Trophoblast cell (in vitro differentiated cells and primary cell): Measurements from ENCODE around the gene TMEM196.
A peak's percentile ranks its signal among the peaks of the same experiment; 100 is the strongest.

Experiments used
- DNase-seq, 2 donors: peaks; one replicate each; pipeline ENCODE4 v3.0.0-alpha.2; 2016
- H2AFZ ChIP-seq: 2 replicates; pipeline ENCODE4 v1.6.1; 2013; ENCODE audit warnings: low read length, moderate library complexity, mild to moderate bottlenecking; ENCODE audit not compliant: insufficient read depth, poor library complexity
- H2AK5ac ChIP-seq: 2 replicates; pipeline ENCODE4 v1.6.1; 2013; ENCODE audit warnings: mild to moderate bottlenecking, low read length
- H2BK120ac ChIP-seq: 2 replicates; pipeline ENCODE4 v1.6.1; 2013; ENCODE audit warnings: low read length, mild to moderate bottlenecking, moderate library complexity; ENCODE audit not compliant: insufficient read depth, poor library complexity
- H2BK12ac ChIP-seq: 2 replicates; pipeline ENCODE4 v1.6.1; 2013; ENCODE audit warnings: mild to moderate bottlenecking, low read length, moderate library complexity
- H2BK5ac ChIP-seq: 2 replicates; pipeline ENCODE4 v1.6.1; 2013; ENCODE audit warnings: low read length, low read depth, moderate library complexity, mild to moderate bottlenecking; ENCODE audit not compliant: poor library complexity
- H3K14ac ChIP-seq: 2 replicates; pipeline ENCODE4 v1.6.1; 2013; ENCODE audit warnings: mild to moderate bottlenecking, low read length
- H3K18ac ChIP-seq: 2 replicates; pipeline ENCODE4 v1.6.1; 2013; ENCODE audit warnings: mild to moderate bottlenecking, low read length
- H3K23ac ChIP-seq: 2 replicates; pipeline ENCODE4 v1.6.1; 2013; ENCODE audit warnings: low read length
- H3K27ac ChIP-seq: 2 replicates; pipeline ENCODE4 v1.5.1; 2013; ENCODE audit warnings: low read depth, mild to moderate bottlenecking, inconsistent platforms, low read length, moderate library complexity
- H3K27me3 ChIP-seq: 2 replicates; pipeline ENCODE4 v1.6.1; 2013; ENCODE audit warnings: inconsistent platforms, mild to moderate bottlenecking, low read length, moderate library complexity; ENCODE audit not compliant: insufficient read depth
- H3K36me3 ChIP-seq, 2 experiments: 1 replicate in 1 of 2; 2 replicates in 1 of 2; pipeline ENCODE4 v1.6.1; 2013; ENCODE audit warnings: low read length in 2 of 2, mild to moderate bottlenecking in 2 of 2, moderate library complexity in 1 of 2; ENCODE audit not compliant: insufficient read depth in 2 of 2, control insufficient read depth in 1 of 2
- H3K4ac ChIP-seq: 2 replicates; pipeline ENCODE4 v1.6.1; 2013; ENCODE audit warnings: low read depth, mild to moderate bottlenecking, low read length, moderate library complexity
- H3K4me1 ChIP-seq, 2 experiments: 1 replicate in 1 of 2; 2 replicates in 1 of 2; pipeline ENCODE4 v1.6.1; 2013; ENCODE audit warnings: low read length in 2 of 2, mild to moderate bottlenecking in 2 of 2, moderate library complexity in 1 of 2; ENCODE audit not compliant: insufficient read depth in 2 of 2, control insufficient read depth in 1 of 2
- H3K4me2 ChIP-seq: 2 replicates; pipeline ENCODE4 v1.6.1; 2013; ENCODE audit warnings: inconsistent platforms, mild to moderate bottlenecking, low read length, moderate library complexity
- H3K4me3 ChIP-seq: 2 replicates; pipeline ENCODE4 v1.5.1; 2013; ENCODE audit warnings: mild to moderate bottlenecking, low read depth, low read length, inconsistent platforms
- H3K79me1 ChIP-seq: one replicate; pipeline ENCODE4 v1.6.1; 2013; ENCODE audit warnings: low read length
- H3K79me2 ChIP-seq: 2 replicates; pipeline ENCODE4 v1.6.1; 2013; ENCODE audit warnings: low read length, mild to moderate bottlenecking; ENCODE audit not compliant: control insufficient read depth, insufficient read depth, poor library complexity
- H3K9ac ChIP-seq: 2 replicates; pipeline ENCODE4 v1.6.1; 2013; ENCODE audit warnings: mild to moderate bottlenecking, low read length
- H3K9me3 ChIP-seq: 2 replicates; pipeline ENCODE4 v1.6.1; 2013; ENCODE audit warnings: low read depth, mild to moderate bottlenecking, control low read depth, inconsistent platforms, low read length; ENCODE audit not compliant: insufficient read depth
- H4K12ac ChIP-seq: 2 replicates; pipeline ENCODE4 v1.6.1; 2013; ENCODE audit warnings: low read depth, mild to moderate bottlenecking, low read length, moderate library complexity
- H4K8ac ChIP-seq: 2 replicates; pipeline ENCODE4 v1.6.1; 2013; ENCODE audit warnings: low read depth, mild to moderate bottlenecking, low read length, moderate library complexity
- H4K91ac ChIP-seq: one replicate; pipeline ENCODE4 v1.6.1; 2013; ENCODE audit warnings: low read depth, mild to moderate bottlenecking, low read length, moderate library complexity
- WGBS: extraction: QIAGEN DNeasy Blood & Tissue Kit; methylation state at CpG from one replicate; pipeline ENCODE4 v1.1.7; 2013; ENCODE audit warnings: missing lambda C conversion rate; ENCODE audit not compliant: insufficient read length, insufficient coverage; ENCODE audit errors: extremely low coverage; 5-methylcytosine and 5-hydroxymethylcytosine counted together

The TMEM196 gene

DNA sequence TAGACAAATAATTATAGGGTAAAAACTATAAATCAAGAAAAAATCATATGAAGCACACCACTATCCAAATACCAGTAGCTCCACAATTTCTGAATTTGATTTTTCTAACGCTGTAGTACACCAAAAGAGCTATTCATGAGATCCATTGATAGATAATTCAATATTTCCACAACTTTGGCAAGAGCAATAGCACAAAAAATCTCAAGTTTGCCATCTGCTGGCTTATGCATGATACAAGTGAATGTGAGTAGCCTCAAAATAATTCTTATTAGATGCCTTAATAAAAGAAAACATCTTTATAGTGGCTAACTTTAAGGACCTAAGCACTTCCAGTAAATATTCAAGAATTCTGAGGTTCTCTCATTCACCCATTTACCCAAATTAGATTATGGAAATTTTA is 2.2 kb upstream of the TMEM196 start:
- no peak overlapping the region for H4K12ac ChIP-seq
- no peak overlapping the region for H3K4me3 ChIP-seq
- no peak for DNase-seq
- H3K79me1 ChIP-seq, result no peaks in the 10 kb centered on the region
- H2BK5ac ChIP-seq, result no peak overlapping the region
- no peak overlapping the region for H2BK12ac ChIP-seq
- H3K9ac ChIP-seq, result no peak overlapping the region
- no peaks in the 10 kb centered on the region for H3K36me3 ChIP-seq
- no peak overlapping the region for H3K4me2 ChIP-seq
- no peak overlapping the region for H2BK120ac ChIP-seq
- no peak overlapping the region for H3K14ac ChIP-seq
- H3K27me3 ChIP-seq, result peaks cover 3% of the 10 kb centered on the region
- H3K4ac ChIP-seq, result no peak overlapping the region
- peaks cover 2 to 10% of the 10 kb centered on the region in 2 experiments for H3K4me1 ChIP-seq
- no peak overlapping the region for H4K8ac ChIP-seq
- no peak overlapping the region for H2AFZ ChIP-seq
- H4K91ac ChIP-seq, result no peak overlapping the region
- no CpG with 5 or more reads among the region's 1 CpG for WGBS
- H3K27ac ChIP-seq, result no peak overlapping the region
- no peak overlapping the region for H3K18ac ChIP-seq
- no peak overlapping the region for H2AK5ac ChIP-seq
- peaks cover 2% of the 10 kb centered on the region for H3K9me3 ChIP-seq
- H3K79me2 ChIP-seq, result no peaks in the 10 kb centered on the region
- H3K23ac ChIP-seq, result no peak overlapping the region

DNA sequence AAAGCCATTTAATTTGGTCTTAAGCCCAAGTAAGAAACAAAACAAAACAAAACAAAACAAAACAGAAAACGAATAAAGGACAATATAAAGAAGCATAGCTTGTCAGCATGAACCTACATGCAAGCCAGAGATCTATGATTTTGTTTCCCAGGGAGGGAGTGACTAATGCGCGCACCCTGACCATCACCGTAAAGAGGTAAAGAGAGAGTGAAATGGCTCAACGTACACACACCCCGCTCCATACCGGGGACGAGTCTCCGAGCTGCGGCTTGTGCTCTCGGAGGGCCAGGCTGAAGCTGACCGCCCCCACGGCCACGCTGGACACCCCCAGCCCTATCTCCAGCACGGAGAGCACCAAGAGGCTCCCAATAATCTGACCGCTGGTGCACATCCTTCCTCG is 1.1 kb downstream of the TMEM196 start:
- Histone ChIP-seq H2BK12ac (no peak overlapping the region), H2BK120ac (no peak overlapping the region), H2AK5ac (no peak overlapping the region), H2AFZ (no peak overlapping the region), H3K4me2 (peak overlapping the region; percentile 59), H3K27me3 (peaks cover 3% of the 10 kb centered on the region), H4K12ac (no peak overlapping the region), H3K23ac (no peak overlapping the region), H3K36me3 (no peaks in the 10 kb centered on the region), H4K8ac (no peak overlapping the region), H3K4me1 (peaks cover 2 to 10% of the 10 kb centered on the region in 2 experiments), H3K18ac (no peak overlapping the region), H3K79me1 (no peaks in the 10 kb centered on the region), H3K14ac (no peak overlapping the region), H3K9ac (no peak overlapping the region), H3K9me3 (peaks cover 2% of the 10 kb centered on the region), H2BK5ac (no peak overlapping the region), H3K4me3 (no peak overlapping the region), H3K79me2 (no peaks in the 10 kb centered on the region), H4K91ac (no peak overlapping the region), H3K4ac (no peak overlapping the region), H3K27ac (no peak overlapping the region)
- DNase-seq, result no peak
- WGBS, result no CpG with 5 or more reads among the region's 17 CpGs

DNA sequence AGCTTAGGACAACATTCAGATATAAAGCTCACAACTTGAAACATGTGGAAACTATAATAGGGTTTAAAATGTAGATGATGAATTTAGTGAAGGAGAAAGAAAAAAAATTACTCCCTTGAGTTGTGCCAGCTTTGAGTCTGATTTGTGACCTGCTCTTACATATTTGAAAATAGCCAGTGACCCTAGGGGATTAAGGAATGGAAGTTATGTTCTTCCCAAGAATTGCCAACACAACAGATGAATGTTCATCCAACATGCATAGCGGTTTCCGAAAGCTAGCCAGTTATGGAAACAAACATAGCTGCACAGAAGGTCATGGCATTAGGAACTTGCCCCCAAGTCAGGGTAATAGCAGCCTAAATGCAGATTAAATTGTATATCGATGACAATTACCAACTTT is 10.8 kb downstream of the TMEM196 start:
- no peak for DNase-seq
- Histone ChIP-seq H3K27me3 (no peaks in the 10 kb centered on the region), H3K27ac (no peak overlapping the region), H3K14ac (no peak overlapping the region), H3K4ac (no peak overlapping the region), H3K18ac (no peak overlapping the region), H3K9ac (no peak overlapping the region), H2AFZ (no peak overlapping the region), H3K4me3 (no peak overlapping the region), H3K4me1 (no peaks in the 10 kb centered on the region), H2AK5ac (no peak overlapping the region), H3K79me1 (no peaks in the 10 kb centered on the region), H2BK120ac (no peak overlapping the region), H4K91ac (no peak overlapping the region), H4K12ac (no peak overlapping the region), H3K9me3 (no peaks in the 10 kb centered on the region), H2BK5ac (no peak overlapping the region), H2BK12ac (no peak overlapping the region), H3K79me2 (no peaks in the 10 kb centered on the region), H3K4me2 (no peak overlapping the region), H4K8ac (no peak overlapping the region), H3K36me3 (no peaks in the 10 kb centered on the region), H3K23ac (no peak overlapping the region)
- WGBS, result no CpG with 5 or more reads among the region's 3 CpGs

DNA sequence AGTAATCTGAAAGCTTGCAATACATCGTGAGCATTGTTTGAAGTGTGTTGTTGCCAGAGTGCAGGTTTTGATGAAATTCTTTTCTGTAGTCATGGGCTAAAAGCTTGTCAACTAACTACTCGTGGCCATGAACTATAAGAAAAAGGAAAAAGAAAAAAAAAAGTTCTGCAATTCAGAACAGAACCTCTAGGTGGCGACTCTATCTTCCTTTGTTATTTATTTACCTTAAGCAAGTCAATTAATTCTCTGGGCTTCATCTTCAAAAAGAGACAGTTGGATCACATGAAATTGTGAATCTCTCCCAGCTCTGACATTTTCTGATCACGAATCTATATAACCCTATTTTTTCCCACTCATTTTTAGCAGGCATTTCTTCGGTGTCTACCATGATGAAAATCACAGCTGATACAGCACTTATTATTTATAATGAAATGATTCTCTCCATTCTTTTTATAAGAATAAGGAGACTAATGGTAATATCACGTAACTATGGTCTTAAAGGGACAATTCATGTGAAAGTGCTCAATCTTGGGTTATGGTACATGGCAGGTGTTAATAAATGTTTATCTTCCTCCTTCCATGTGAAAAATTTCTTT is 18.8 kb downstream of the TMEM196 start:
- Histone ChIP-seq H3K27me3 (no peaks in the 10 kb centered on the region), H2BK12ac (no peak overlapping the region), H2BK120ac (no peak overlapping the region), H3K79me2 (no peaks in the 10 kb centered on the region), H3K18ac (no peak overlapping the region), H3K14ac (no peak overlapping the region), H3K4ac (no peak overlapping the region), H3K9ac (no peak overlapping the region), H4K91ac (no peak overlapping the region), H3K4me3 (no peak overlapping the region), H4K8ac (no peak overlapping the region), H3K4me1 (no peaks in the 10 kb centered on the region), H3K27ac (no peak overlapping the region), H4K12ac (no peak overlapping the region), H3K9me3 (no peaks in the 10 kb centered on the region), H3K23ac (no peak overlapping the region), H3K79me1 (no peaks in the 10 kb centered on the region), H3K4me2 (no peak overlapping the region), H2AFZ (no peak overlapping the region), H2BK5ac (no peak overlapping the region), H2AK5ac (no peak overlapping the region), H3K36me3 (no peaks in the 10 kb centered on the region)
- peak; percentile 21 to 86 for DNase-seq
- WGBS, result no CpG with 5 or more reads among the region's 6 CpGs
